PC-9 (cell line): ENCODE data around the gene SFT2D2. TPM values are rescaled to one million over a fixed set of nuclear protein-coding genes. Genes with fewer than 3 reads are reported as not detected.

Source experiments
- BruUV-seq: library from RNA; stranded (reverse); fragments of 400-500 nt; replicated peaks from 2 replicates; lab custom pipeline; 2021; lab: Mats Ljungman, UMichigan
- CTCF ChIA-PET: fragments of 300-600 bp; sonication (Branson Sonifier 250); formaldehyde crosslinking; loops from one replicate; lab custom pipeline; 2022; ENCODE audit warnings: antibody characterized with exemption; lab: Charles Lee
- POLR2A ChIA-PET: fragments of 300-600 bp; sonication (Branson Sonifier 250); formaldehyde crosslinking; loops from one replicate; lab custom pipeline; 2022; ENCODE audit warnings: antibody characterized with exemption; ENCODE audit not compliant: unreplicated experiment; lab: Charles Lee
- DNase-seq, 2 experiments: peaks; one replicate each; pipeline versions ENCODE4 v3.0.0 to v3.0.0-alpha.2; 2015 to 2022; ENCODE audit warnings: mixed read lengths in 1 of 2
- H2AFZ ChIP-seq: fragments of 200-600 bp; sonication (generic); 2 replicates; pipeline ENCODE4 v1.8.1; 2017; ENCODE audit warnings: antibody characterized with exemption
- H3F3A ChIP-seq: fragments of 200-600 bp; sonication (generic); 2 replicates; pipeline ENCODE4 v1.8.1; 2017; ENCODE audit warnings: antibody characterized with exemption, mild to moderate bottlenecking, low read depth; ENCODE audit not compliant: insufficient read depth
- H3K27ac ChIP-seq: fragments of 200-600 bp; sonication (generic); 2 replicates; pipeline ENCODE4 v1.6.1; 2016; ENCODE audit warnings: mixed run types
- H3K27me3 ChIP-seq: fragments of 200-600 bp; sonication (generic); 2 replicates; pipeline ENCODE4 v1.6.1; 2016; ENCODE audit warnings: low read depth, mixed run types; ENCODE audit not compliant: insufficient read depth
- H3K36me3 ChIP-seq: fragments of 200-600 bp; sonication (generic); 2 replicates; pipeline ENCODE4 v1.6.1; 2016; ENCODE audit warnings: low read depth, mixed run types
- H3K4me1 ChIP-seq: fragments of 200-600 bp; sonication (generic); replicated peaks from 2 replicates; pipeline ENCODE4 v1.6.1; 2016; ENCODE audit warnings: mixed run types; ENCODE audit not compliant: insufficient read depth
- H3K4me2 ChIP-seq: fragments of 200-600 bp; sonication (generic); 2 replicates; pipeline ENCODE4 v1.6.1; 2017; ENCODE audit warnings: mixed run types
- H3K4me3 ChIP-seq: fragments of 200-600 bp; sonication (generic); 2 replicates; pipeline ENCODE4 v1.6.1; 2016; ENCODE audit warnings: mixed run types
- H3K79me2 ChIP-seq: fragments of 200-600 bp; sonication (generic); 2 replicates; pipeline ENCODE4 v1.6.1; 2017; ENCODE audit warnings: low read depth, mixed run types
- H3K9me2 ChIP-seq: fragments of 200-600 bp; sonication (generic); 2 replicates; pipeline ENCODE4 v1.8.1; 2017; ENCODE audit warnings: mild to moderate bottlenecking; ENCODE audit not compliant: insufficient read depth
- H3K9me3 ChIP-seq: fragments of 200-600 bp; sonication (generic); 2 replicates; pipeline ENCODE4 v1.8.1; 2016; ENCODE audit warnings: low read depth; ENCODE audit not compliant: insufficient read depth
- H4K20me1 ChIP-seq: fragments of 200-600 bp; sonication (generic); 2 replicates; pipeline ENCODE4 v1.8.1; 2017; ENCODE audit not compliant: insufficient read depth
- CTCF ChIP-seq: fragments of 200-600 bp; sonication (generic); conservative IDR thresholded peaks from 2 replicates; pipeline ENCODE4 v1.6.1; 2017; ENCODE audit warnings: mixed run types, antibody characterized with exemption, mild to moderate bottlenecking, moderate library complexity
- EZH2 ChIP-seq: fragments of 200-600 bp; sonication (generic); IDR thresholded peaks from 2 replicates; pipeline ENCODE4 v1.8.0; 2017; ENCODE audit warnings: antibody characterized with exemption, low read depth
- intact Hi-C: fragments of 100-400 bp; cut with micrococcal nuclease; formaldehyde crosslinking; loops from one replicate; pipeline ENCODE4 v1.10.0; 2022; ENCODE audit not compliant: unreplicated experiment
- total RNA-seq: library from RNA; stranded (reverse); gene quantifications from 2 replicates; pipeline ENCODE4 v1.2.3, GENCODE V29; 2021

The SFT2D2 gene
- total RNA-seq, 1 experiment from 2014 or later: 66.8 TPM

DNA sequence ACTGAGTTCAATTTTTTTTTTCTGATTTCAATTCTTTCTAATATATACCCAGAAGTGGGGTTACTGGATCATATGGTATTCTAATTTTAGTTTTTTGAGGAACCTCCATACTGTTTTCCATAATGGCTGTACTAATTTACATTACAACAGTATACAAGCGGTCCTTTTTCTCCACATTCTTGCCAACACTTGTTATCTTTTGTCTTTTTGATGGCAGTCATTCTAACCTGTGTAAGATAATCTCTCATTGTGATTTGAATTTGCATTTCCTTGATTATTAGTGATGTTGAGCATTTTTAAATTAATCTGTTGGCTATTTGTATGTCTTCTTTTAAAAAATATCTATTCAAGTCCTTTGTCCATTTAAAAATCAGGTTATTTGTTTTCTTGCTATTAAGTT lies 33.8 kb downstream of the SFT2D2 start:
- intact Hi-C loops: no loop called here
- ChIA-PET CTCF (no interaction called here), POLR2A (no interaction called here)

GRCh38 chr1:168260393-168260792 lies 34.6 kb downstream of the SFT2D2 start:
- H3K4me1 ChIP-seq: 0 out of 2 replicates have a peak, but pooled peaks cover 3% of the 10 kb centered on the region
- CTCF ChIA-PET: no interaction called here
- no peak overlapping the region for H3K4me2 ChIP-seq
- H3K27ac ChIP-seq: no peak overlapping the region
- H3K79me2 ChIP-seq: 0 out of 2 replicates have a peak, but pooled peaks cover 4% of the 10 kb centered on the region
- H2AFZ ChIP-seq: no peak overlapping the region
- no peak overlapping the region for H3K4me3 ChIP-seq
- TF ChIP-seq EZH2 (no peak), CTCF (no peak)
- H3K9me2 ChIP-seq: no peaks in the 10 kb centered on the region
- no peaks in the 10 kb centered on the region for H3K36me3 ChIP-seq
- no peak for DNase-seq
- POLR2A ChIA-PET: interaction anchor here (0.7 kb wide), 1 partner anchor 129 kb away, joined by 3 read pairs; no protein-coding TSS in a partner anchor
- no TSS peak for BruUV-seq
- intact Hi-C loops: no loop called here
- no peaks in the 10 kb centered on the region; the same call in 1 of the 2 replicates for H3K9me3 ChIP-seq
- H3F3A ChIP-seq: no peaks in the 10 kb centered on the region
- no peaks in the 10 kb centered on the region for H4K20me1 ChIP-seq
- no peaks in the 10 kb centered on the region for H3K27me3 ChIP-seq

More for the DNA sequence above, 33.8 kb downstream of the SFT2D2 start:
- Histone ChIP-seq H3K4me1 (0 out of 2 replicates have a peak, but pooled peaks cover 3% of the 10 kb centered on the region), H3K27me3 (no peaks in the 10 kb centered on the region), H3K79me2 (0 out of 2 replicates have a peak, but pooled peaks cover 4% of the 10 kb centered on the region), H2AFZ (no peak overlapping the region), H3K9me2 (no peaks in the 10 kb centered on the region), H3F3A (no peaks in the 10 kb centered on the region), H3K27ac (no peak overlapping the region), H3K4me3 (no peak overlapping the region), H4K20me1 (no peaks in the 10 kb centered on the region), H3K9me3 (peaks cover 7% of the 10 kb centered on the region; the same call in 1 of the 2 replicates), H3K4me2 (no peak overlapping the region), H3K36me3 (no peaks in the 10 kb centered on the region)
- BruUV-seq: no TSS peak
- TF ChIP-seq CTCF (no peak), EZH2 (no peak)
- no peak for DNase-seq

DNA sequence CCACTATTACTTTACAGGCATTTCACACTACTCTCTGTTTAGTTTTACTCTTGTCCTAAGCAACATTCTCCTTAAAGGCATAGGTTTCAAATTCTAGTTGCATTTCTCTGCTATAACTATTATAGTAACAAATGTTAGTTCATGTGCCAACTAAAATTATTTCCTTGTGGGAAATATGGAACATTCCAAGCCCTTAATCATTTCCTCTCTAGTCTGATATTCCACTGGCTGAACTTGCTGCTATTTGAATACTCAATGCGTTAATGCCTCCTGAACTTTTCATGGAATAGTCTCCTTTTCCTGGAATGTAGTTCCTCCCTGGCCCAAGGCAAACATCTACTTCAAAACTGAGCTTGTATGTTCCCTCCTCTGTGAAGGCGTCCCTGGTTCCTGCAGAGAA lies 35.6 kb downstream of the SFT2D2 start:
- no peak overlapping the region for H3K27ac ChIP-seq
- no peaks in the 10 kb centered on the region for H3F3A ChIP-seq
- H3K4me3 ChIP-seq: no peak overlapping the region
- ChIA-PET POLR2A (no interaction called here), CTCF (no interaction called here)
- DNase-seq: no peak
- H3K4me2 ChIP-seq: no peak overlapping the region
- TF ChIP-seq EZH2 (no peak), CTCF (no peak)
- no peaks in the 10 kb centered on the region for H3K36me3 ChIP-seq
- 0 out of 2 replicates have a peak, but pooled peaks cover 4% of the 10 kb centered on the region for H3K79me2 ChIP-seq
- 0 out of 2 replicates have a peak, but pooled peaks cover 3% of the 10 kb centered on the region for H3K4me1 ChIP-seq
- no peaks in the 10 kb centered on the region; the same call in 1 of the 2 replicates for H3K9me3 ChIP-seq
- BruUV-seq: no TSS peak
- no peaks in the 10 kb centered on the region for H3K27me3 ChIP-seq
- intact Hi-C loops: no loop called here
- no peaks in the 10 kb centered on the region for H4K20me1 ChIP-seq
- H2AFZ ChIP-seq: no peak overlapping the region
- no peaks in the 10 kb centered on the region for H3K9me2 ChIP-seq
